ENCODE data around the gene FUS. TPM values are rescaled to one million over a fixed set of nuclear protein-coding genes. Genes with fewer than 3 reads are reported as not detected.
A peak's percentile ranks its signal among the peaks of the same experiment; 100 is the strongest.

Gene FUS
- total RNA-seq, 1 donor from 2014 or later = 309 TPM

- H4K20me1 ChIP-seq (ENCODE audit: insufficient read depth, low read length) = peaks cover 100% of the 10 kb centered on the region
- DNase-seq (ENCODE audit: low read depth) = no peak
- Mint-ChIP-seq H3K36me3 (ENCODE audit: low read depth, unreplicated experiment) (peaks cover 52% of the 10 kb centered on the region), H3K4me3 (ENCODE audit: unreplicated experiment) (no peak overlapping the region), H3K27me3 (ENCODE audit: low read depth, unreplicated experiment) (no peaks in the 10 kb centered on the region), H3K9me3 (ENCODE audit: unreplicated experiment) (no peaks in the 10 kb centered on the region), H3K4me1 (ENCODE audit: low read depth, unreplicated experiment) (peaks cover 36% of the 10 kb centered on the region), H3K27ac (ENCODE audit: unreplicated experiment) (peak overlapping the region; percentile 37)
- H3K27me3 ChIP-seq (ENCODE audit: insufficient read depth, low read length) = no peaks in the 10 kb centered on the region
- no peak overlapping the region for H3K9ac ChIP-seq (ENCODE audit: low read length)
- peaks cover 4% of the 10 kb centered on the region for H3K4me1 ChIP-seq (ENCODE audit: insufficient read depth, low read length)
- peaks cover 90% of the 10 kb centered on the region for H3K36me3 ChIP-seq (ENCODE audit: insufficient read depth, low read length)
- TF ChIP-seq CTCF (IDR thresholded peaks at IDR 0.05; ENCODE audit: insufficient read depth, low read depth, low read length) (no peak), EZH2 (IDR thresholded peaks at IDR 0.05; ENCODE audit: insufficient read depth, low read length) (no peak)
- H2AFZ ChIP-seq (ENCODE audit: low read depth, low read length) = no peak overlapping the region
- no peak for FAIRE-seq
- peaks cover 86% of the 10 kb centered on the region for H3K79me2 ChIP-seq (ENCODE audit: insufficient read depth, low read length)
- no peak overlapping the region for H3K27ac ChIP-seq (ENCODE audit: low read depth, low read length)
- no peaks in the 10 kb centered on the region for H3K9me3 ChIP-seq (ENCODE audit: insufficient read depth, low read depth, low read length)
- no peak overlapping the region for H3K4me3 ChIP-seq (ENCODE audit: insufficient read depth, low read depth, low read length)
- H3K4me2 ChIP-seq (ENCODE audit: low read length) = no peak overlapping the region
Measured at GRCh38 chr16:31188450-31189411, 8.8 kb downstream of the FUS start.

GRCh38 chr16:31189412-31189778, 9.5 kb downstream of the FUS start:
- Histone ChIP-seq H2AFZ (ENCODE audit: low read depth, low read length) (no peak overlapping the region), H3K27ac (ENCODE audit: low read depth, low read length) (no peak overlapping the region), H3K4me2 (ENCODE audit: low read length) (no peak overlapping the region), H3K27me3 (ENCODE audit: insufficient read depth, low read length) (no peaks in the 10 kb centered on the region), H3K79me2 (ENCODE audit: insufficient read depth, low read length) (peaks cover 84% of the 10 kb centered on the region), H3K4me3 (ENCODE audit: insufficient read depth, low read depth, low read length) (no peak overlapping the region), H3K36me3 (ENCODE audit: insufficient read depth, low read length) (peaks cover 92% of the 10 kb centered on the region), H3K9me3 (ENCODE audit: insufficient read depth, low read depth, low read length) (no peaks in the 10 kb centered on the region), H4K20me1 (ENCODE audit: insufficient read depth, low read length) (peaks cover 100% of the 10 kb centered on the region), H3K4me1 (ENCODE audit: insufficient read depth, low read length) (no peaks in the 10 kb centered on the region), H3K9ac (ENCODE audit: low read length) (no peak overlapping the region)
- H3K4me1 Mint-ChIP-seq (ENCODE audit: low read depth, unreplicated experiment) = peaks cover 32% of the 10 kb centered on the region
- H3K9me3 Mint-ChIP-seq (ENCODE audit: unreplicated experiment) = no peaks in the 10 kb centered on the region
- TF ChIP-seq EZH2 (IDR thresholded peaks at IDR 0.05; ENCODE audit: insufficient read depth, low read length) (no peak), CTCF (IDR thresholded peaks at IDR 0.05; ENCODE audit: insufficient read depth, low read depth, low read length) (no peak)
- FAIRE-seq (no peak), DNase-seq (ENCODE audit: low read depth) (no peak)
- no peak overlapping the region for H3K27ac Mint-ChIP-seq (ENCODE audit: unreplicated experiment)
- H3K27me3 Mint-ChIP-seq (ENCODE audit: low read depth, unreplicated experiment) = no peaks in the 10 kb centered on the region
- H3K4me3 Mint-ChIP-seq (ENCODE audit: unreplicated experiment) = no peak overlapping the region
- peaks cover 50% of the 10 kb centered on the region for H3K36me3 Mint-ChIP-seq (ENCODE audit: low read depth, unreplicated experiment)

- no peaks in the 10 kb centered on the region for H3K4me1 ChIP-seq (ENCODE audit: insufficient read depth, low read length)
- FAIRE-seq = no peak
- peak overlapping the region; percentile 87 for H3K27ac Mint-ChIP-seq (ENCODE audit: unreplicated experiment)
- H3K27ac ChIP-seq (ENCODE audit: low read depth, low read length) = no peak overlapping the region
- H3K9me3 ChIP-seq (ENCODE audit: insufficient read depth, low read depth, low read length) = no peaks in the 10 kb centered on the region
- H3K4me1 Mint-ChIP-seq (ENCODE audit: low read depth, unreplicated experiment) = peaks cover 28% of the 10 kb centered on the region
- H2AFZ ChIP-seq (ENCODE audit: low read depth, low read length) = no peak overlapping the region
- H3K79me2 ChIP-seq (ENCODE audit: insufficient read depth, low read length) = peaks cover 83% of the 10 kb centered on the region
- H3K27me3 Mint-ChIP-seq (ENCODE audit: low read depth, unreplicated experiment) = no peaks in the 10 kb centered on the region
- H3K4me3 ChIP-seq (ENCODE audit: insufficient read depth, low read depth, low read length) = no peak overlapping the region
- H3K27me3 ChIP-seq (ENCODE audit: insufficient read depth, low read length) = no peaks in the 10 kb centered on the region
- DNase-seq (ENCODE audit: low read depth) = no peak
- H3K36me3 Mint-ChIP-seq (ENCODE audit: low read depth, unreplicated experiment) = peaks cover 54% of the 10 kb centered on the region
- peaks cover 98% of the 10 kb centered on the region for H3K36me3 ChIP-seq (ENCODE audit: insufficient read depth, low read length)
- no peaks in the 10 kb centered on the region for H3K9me3 Mint-ChIP-seq (ENCODE audit: unreplicated experiment)
- no peak for TF ChIP-seq CTCF (IDR thresholded peaks at IDR 0.05; ENCODE audit: insufficient read depth, low read depth, low read length)
- TF ChIP-seq EZH2 (IDR thresholded peaks at IDR 0.05; ENCODE audit: insufficient read depth, low read length) = no peak
- H4K20me1 ChIP-seq (ENCODE audit: insufficient read depth, low read length) = peaks cover 100% of the 10 kb centered on the region
- H3K4me2 ChIP-seq (ENCODE audit: low read length) = no peak overlapping the region
- no peak overlapping the region for H3K9ac ChIP-seq (ENCODE audit: low read length)
- H3K4me3 Mint-ChIP-seq (ENCODE audit: unreplicated experiment) = peak overlapping the region; percentile 15
Measured at GRCh38 chr16:31190061-31190460, 10.1 kb downstream of the FUS start.

Data from astrocyte (in vitro differentiated cells and primary cell).